Activated naive CD8-positive, alpha-beta T cell treated with anti-CD3 and anti-CD28 coated beads for 36 hours (primary cell): ENCODE measurements around the gene TOX2. TPM values are rescaled to one million over a fixed set of nuclear protein-coding genes. Genes with fewer than 3 reads are reported as not detected.

Source experiments
- DNase-seq: peaks from one replicate; pipeline ENCODE4 v3.0.0; 2021
- H3K27ac Mint-ChIP-seq: one replicate; pipeline ENCODE4 v1.8.0; 2022; ENCODE audit warnings: mild to moderate bottlenecking, moderate library complexity, mixed read lengths
- H3K27me3 Mint-ChIP-seq: one replicate; pipeline ENCODE4 v1.8.0; 2022; ENCODE audit warnings: mild to moderate bottlenecking, mixed read lengths
- H3K36me3 Mint-ChIP-seq: one replicate; pipeline ENCODE4 v1.8.0; 2021; ENCODE audit warnings: mild to moderate bottlenecking, mixed read lengths
- H3K4me1 Mint-ChIP-seq: one replicate; pipeline ENCODE4 v1.8.0; 2021; ENCODE audit warnings: mixed read lengths
- H3K4me3 Mint-ChIP-seq: one replicate; pipeline ENCODE4 v1.8.0; 2022; ENCODE audit warnings: mild to moderate bottlenecking, moderate library complexity, mixed read lengths
- H3K9me3 Mint-ChIP-seq: one replicate; pipeline ENCODE4 v1.8.0; 2022; ENCODE audit warnings: mixed read lengths
- total RNA-seq, 2 experiments: library from RNA; stranded (reverse); gene quantifications; one replicate each; pipeline ENCODE4 v1.2.3, GENCODE V29; 2021

Gene TOX2
- total RNA-seq, 2 experiments from 2014 or later: 0.45 to 0.52 TPM

DNA sequence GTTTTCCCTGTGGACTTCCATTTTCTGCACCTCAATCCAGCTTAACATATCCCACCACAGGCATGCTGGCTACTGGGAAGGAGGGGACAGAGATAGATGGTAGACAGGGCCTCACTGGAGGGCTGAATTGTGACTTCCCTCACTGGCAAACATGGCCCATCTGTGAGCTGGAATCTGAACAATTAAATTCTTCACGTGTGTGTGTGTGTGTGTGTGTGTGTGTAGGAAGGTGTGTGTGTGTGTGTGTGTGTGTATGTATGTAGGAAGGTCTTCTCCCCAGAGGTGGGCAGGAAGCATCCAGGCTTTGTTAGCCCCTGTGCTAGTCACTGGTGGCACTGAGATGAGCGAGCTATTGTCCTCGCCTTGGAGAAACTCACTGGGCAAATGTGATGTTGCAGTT lies 5.4 kb upstream of the TOX2 start:
- no peak for DNase-seq
- H3K27ac Mint-ChIP-seq: no peak overlapping the region
- peaks cover 6% of the 10 kb centered on the region for H3K4me1 Mint-ChIP-seq
- H3K27me3 Mint-ChIP-seq: peaks cover 27% of the 10 kb centered on the region
- H3K4me3 Mint-ChIP-seq: no peak overlapping the region
- peaks cover 11% of the 10 kb centered on the region for H3K36me3 Mint-ChIP-seq
- H3K9me3 Mint-ChIP-seq: peaks cover 24% of the 10 kb centered on the region

DNA sequence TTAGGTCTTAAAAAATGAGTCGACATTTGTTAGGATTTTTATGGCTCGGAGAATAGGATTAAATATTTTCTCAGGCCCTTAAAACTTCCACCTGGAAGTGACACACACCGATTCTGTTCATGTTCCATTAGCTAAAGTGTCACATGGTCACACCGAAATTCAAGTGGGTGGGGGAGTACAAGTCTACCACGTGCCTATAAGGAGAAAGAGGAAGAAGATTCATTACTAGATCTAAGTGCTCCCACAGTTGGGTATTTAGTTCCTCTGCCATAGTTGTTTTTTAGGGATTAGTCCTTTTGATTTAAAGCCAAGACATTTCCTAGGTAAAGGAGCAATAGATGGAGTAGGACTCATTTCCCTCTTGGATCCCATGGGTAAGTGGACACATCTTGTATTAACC lies 4.9 kb upstream of the TOX2 start:
- H3K9me3 Mint-ChIP-seq: peaks cover 24% of the 10 kb centered on the region
- no peak overlapping the region for H3K27ac Mint-ChIP-seq
- H3K27me3 Mint-ChIP-seq: peaks cover 28% of the 10 kb centered on the region
- no peak for DNase-seq
- peaks cover 11% of the 10 kb centered on the region for H3K36me3 Mint-ChIP-seq
- H3K4me3 Mint-ChIP-seq: no peak overlapping the region
- peaks cover 6% of the 10 kb centered on the region for H3K4me1 Mint-ChIP-seq

DNA sequence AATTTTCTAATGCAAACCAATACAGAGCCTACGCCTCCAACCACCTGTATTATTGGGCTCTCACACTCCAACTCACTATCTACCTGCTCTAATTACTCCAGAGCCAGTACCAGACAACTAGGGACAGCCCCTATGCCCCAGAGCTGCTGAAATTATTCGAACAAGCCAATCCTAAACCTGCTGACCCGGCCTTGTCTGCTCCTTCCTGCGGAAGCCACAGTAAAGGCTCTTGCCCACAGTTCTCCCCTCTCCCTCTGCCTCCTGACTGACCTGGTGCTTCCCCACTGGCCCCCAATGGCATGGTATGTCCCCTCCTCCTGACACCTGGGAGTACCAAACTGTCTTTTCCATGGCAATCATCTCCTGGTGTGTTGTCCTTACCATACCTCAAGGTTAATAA lies 4.1 kb upstream of the TOX2 start:
- peaks cover 11% of the 10 kb centered on the region for H3K4me1 Mint-ChIP-seq
- no peak overlapping the region for H3K27ac Mint-ChIP-seq
- H3K27me3 Mint-ChIP-seq: peaks cover 34% of the 10 kb centered on the region
- no peak overlapping the region for H3K4me3 Mint-ChIP-seq
- H3K9me3 Mint-ChIP-seq: peaks cover 24% of the 10 kb centered on the region
- DNase-seq: no peak
- H3K36me3 Mint-ChIP-seq: peaks cover 11% of the 10 kb centered on the region

DNA sequence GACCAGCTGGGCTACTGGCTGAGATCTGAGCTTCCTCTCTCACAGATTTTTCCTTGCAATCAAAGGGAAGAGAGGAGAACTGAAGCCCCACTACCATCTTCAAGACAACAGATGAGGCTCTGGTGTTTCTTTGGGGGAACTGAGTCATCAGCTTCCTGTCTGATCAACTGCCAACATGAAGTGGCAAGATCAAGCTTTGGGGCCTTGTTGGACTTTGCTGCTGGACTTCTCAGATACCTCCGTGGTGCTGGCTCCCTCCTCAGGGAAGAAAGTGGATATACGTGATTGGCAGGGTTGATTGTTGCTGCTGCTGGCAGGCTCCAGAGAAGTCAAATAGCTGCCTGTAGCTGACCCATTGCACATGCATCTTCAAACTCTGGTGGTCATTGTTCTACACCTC lies 3.6 kb upstream of the TOX2 start:
- Mint-ChIP-seq H3K27me3 (peaks cover 39% of the 10 kb centered on the region), H3K27ac (no peak overlapping the region), H3K9me3 (peaks cover 24% of the 10 kb centered on the region), H3K4me3 (no peak overlapping the region), H3K36me3 (peaks cover 11% of the 10 kb centered on the region), H3K4me1 (peaks cover 11% of the 10 kb centered on the region)
- no peak for DNase-seq

DNA sequence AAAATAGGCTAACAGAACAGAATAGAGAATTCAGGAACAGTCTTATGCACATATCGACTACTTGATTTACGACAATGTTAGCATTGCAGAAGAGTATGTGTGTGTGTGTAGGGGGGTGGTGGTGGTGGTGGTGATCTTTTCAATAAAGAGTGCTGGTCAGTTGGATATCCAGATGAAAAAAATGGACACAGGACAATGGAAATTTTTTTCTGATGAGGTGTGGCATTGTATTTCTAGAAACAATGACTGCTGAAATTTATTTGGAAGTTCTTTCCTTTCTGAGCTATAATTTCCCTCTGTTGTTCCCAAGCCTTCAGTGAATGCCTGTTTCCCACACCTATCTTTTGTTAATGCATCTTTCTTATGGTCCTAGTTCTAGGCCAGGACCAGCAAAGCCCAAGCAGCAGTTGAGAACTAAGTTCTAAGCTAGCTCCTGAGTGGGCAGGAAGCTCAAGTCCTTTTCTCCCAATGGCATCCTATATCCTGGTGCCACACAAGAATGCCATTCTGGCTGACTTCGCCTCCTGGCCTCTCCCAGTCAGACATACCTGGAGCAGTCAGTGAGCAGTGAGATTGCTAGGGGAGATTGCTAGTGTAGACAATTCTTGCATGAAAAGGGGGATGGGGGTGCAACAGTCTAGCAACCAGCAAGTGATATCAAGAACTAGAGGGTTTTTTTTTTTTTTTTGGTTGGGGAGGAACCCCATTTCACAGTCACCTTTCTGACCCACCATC lies 1.2 kb upstream of the TOX2 start:
- Mint-ChIP-seq H3K27me3 (peaks cover 63% of the 10 kb centered on the region), H3K36me3 (peaks cover 11% of the 10 kb centered on the region), H3K4me1 (peaks cover 18% of the 10 kb centered on the region), H3K9me3 (peaks cover 17% of the 10 kb centered on the region), H3K4me3 (peak overlapping the region; percentile 20), H3K27ac (no peak overlapping the region)
- DNase-seq: no peak

DNA sequence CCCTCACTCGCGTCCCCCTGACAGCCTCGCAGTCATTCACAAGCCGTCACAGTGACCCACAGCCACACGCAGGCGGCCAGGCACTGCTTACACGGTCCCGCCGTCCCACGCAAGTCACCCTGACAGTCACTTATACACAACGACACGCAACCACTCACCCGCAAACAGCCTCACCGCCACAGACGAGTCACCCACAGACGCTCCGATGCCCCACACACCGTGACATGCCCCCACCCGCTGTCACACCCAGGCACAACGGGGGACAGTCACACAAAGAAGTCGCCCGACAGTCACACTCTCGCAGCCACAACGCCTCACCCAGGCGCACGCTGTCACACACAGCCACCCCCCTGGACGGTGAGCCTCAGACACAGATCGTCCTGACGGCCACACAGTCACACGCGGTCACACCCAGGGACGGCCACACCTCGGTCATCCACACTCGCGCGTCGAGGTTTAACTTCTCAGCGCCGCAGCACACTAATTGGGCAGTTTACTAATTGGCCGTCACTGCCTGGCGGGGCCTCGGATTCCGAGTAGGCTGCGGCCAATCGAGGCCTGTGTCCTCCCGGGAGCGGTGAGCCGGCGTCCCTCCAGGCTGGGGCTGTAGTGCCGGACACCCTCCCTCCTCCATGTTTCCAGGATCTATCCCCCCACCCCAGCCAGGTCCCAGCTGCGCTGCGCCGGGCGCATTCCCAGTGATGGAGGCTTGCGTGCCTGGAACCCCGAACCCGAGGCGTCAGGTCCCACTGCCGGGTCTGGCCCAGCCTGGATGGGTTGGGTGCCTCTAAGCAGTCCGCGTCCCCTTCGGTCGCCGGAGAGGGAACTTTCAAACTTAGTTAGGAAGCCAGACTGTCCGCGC lies 790 bp downstream of the TOX2 start:
- DNase-seq: peak; percentile 23
- Mint-ChIP-seq H3K9me3 (peaks cover 16% of the 10 kb centered on the region), H3K36me3 (peaks cover 11% of the 10 kb centered on the region), H3K4me1 (peaks cover 18% of the 10 kb centered on the region), H3K27me3 (peaks cover 82% of the 10 kb centered on the region), H3K4me3 (peak overlapping the region; percentile 66), H3K27ac (no peak overlapping the region)

DNA sequence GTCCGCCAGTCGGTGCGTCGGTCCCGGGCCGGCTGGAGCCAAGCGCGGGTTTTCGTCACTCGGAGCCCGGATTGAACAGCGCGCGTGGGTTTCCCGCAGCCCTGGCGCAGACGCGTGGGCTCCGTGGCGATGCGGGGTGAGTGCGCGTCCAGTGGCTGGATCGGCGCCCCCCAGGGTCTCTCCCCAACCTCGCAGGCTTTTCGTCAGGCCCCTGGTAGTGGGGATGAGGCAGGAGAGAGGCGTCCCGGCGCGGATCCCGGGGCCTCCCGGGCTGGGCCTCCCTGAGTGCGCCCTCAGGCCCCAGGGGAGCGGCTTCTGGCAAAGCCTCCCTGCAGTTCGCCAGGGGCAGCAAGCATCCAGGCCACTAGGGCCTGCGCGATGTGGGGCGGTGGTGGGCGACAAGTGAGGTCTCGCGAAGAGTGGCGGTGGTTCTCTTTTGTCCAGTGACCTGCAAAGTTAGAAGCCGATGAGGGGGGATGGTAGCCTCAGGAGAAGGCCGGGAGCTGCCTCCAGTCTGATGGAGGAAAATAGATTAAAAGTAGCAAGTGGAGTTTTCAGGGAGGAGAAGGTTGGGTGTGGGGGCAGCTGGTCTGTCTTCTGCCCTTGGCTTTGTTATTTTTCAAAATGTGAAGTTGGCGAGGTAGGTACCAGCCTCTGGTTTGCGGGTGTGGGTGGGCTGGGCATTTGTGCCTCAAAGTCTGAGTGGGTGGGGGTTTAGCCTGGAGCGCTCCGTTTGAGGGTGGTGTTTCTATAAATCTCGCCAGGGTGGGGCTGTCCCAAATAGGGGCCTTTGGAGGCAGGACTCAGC lies 1.6 kb downstream of the TOX2 start:
- Mint-ChIP-seq H3K27ac (no peak overlapping the region), H3K27me3 (peaks cover 91% of the 10 kb centered on the region), H3K4me1 (peaks cover 14% of the 10 kb centered on the region), H3K36me3 (peaks cover 11% of the 10 kb centered on the region), H3K4me3 (peak overlapping the region; percentile 40), H3K9me3 (peaks cover 16% of the 10 kb centered on the region)
- DNase-seq: no peak

DNA sequence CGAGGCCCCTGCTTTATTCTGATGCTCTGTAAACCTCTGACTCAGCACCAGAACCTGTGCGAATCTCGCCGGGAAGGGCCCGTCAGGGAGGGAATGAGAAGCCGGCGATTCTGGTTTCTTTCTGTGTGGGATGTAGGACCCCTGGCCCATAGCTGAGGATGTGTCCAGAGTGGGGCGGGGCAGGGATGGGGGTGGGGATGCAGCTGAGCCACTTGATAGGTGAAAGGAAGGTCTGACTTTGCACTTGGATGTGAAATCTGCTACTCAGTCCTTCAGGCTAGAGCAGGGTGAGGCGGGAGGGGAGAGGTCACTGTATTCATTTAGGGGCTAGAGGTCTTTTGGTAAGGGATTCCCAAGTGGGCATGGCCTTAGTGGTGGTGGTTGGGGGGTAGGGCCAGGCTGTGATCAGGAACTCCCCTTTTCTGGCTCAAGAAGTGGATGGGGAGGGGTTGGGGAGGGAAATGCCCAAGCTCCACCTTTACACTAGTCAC lies 2.3 kb downstream of the TOX2 start:
- Mint-ChIP-seq H3K4me1 (peaks cover 21% of the 10 kb centered on the region), H3K9me3 (peaks cover 13% of the 10 kb centered on the region), H3K4me3 (peak overlapping the region; percentile 36), H3K27ac (no peak overlapping the region), H3K36me3 (peaks cover 11% of the 10 kb centered on the region), H3K27me3 (peaks cover 93% of the 10 kb centered on the region)
- peak; percentile 18 for DNase-seq

DNA sequence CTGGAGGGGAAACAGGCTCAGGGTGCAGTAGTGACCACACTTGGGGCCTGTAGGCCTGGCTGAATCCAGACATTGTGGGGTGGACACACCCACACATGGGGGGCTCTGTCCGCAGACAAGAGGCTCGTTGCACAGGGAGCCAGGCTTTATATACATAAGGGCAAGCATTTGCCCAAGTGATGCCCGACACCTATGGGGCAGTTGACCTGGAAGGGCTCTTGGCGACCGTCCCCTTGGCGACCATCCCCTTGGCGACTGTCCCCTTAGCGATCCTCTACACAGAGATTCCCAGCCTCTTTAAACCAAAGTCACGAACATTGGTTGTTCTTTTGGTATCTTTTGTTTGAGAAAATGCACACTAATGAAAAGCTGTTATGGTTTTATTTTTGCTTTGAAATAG lies 2.7 kb downstream of the TOX2 start:
- peaks cover 24% of the 10 kb centered on the region for H3K4me1 Mint-ChIP-seq
- peaks cover 92% of the 10 kb centered on the region for H3K27me3 Mint-ChIP-seq
- H3K36me3 Mint-ChIP-seq: peaks cover 11% of the 10 kb centered on the region
- peaks cover 11% of the 10 kb centered on the region for H3K9me3 Mint-ChIP-seq
- no peak for DNase-seq
- H3K27ac Mint-ChIP-seq: no peak overlapping the region
- no peak overlapping the region for H3K4me3 Mint-ChIP-seq

DNA sequence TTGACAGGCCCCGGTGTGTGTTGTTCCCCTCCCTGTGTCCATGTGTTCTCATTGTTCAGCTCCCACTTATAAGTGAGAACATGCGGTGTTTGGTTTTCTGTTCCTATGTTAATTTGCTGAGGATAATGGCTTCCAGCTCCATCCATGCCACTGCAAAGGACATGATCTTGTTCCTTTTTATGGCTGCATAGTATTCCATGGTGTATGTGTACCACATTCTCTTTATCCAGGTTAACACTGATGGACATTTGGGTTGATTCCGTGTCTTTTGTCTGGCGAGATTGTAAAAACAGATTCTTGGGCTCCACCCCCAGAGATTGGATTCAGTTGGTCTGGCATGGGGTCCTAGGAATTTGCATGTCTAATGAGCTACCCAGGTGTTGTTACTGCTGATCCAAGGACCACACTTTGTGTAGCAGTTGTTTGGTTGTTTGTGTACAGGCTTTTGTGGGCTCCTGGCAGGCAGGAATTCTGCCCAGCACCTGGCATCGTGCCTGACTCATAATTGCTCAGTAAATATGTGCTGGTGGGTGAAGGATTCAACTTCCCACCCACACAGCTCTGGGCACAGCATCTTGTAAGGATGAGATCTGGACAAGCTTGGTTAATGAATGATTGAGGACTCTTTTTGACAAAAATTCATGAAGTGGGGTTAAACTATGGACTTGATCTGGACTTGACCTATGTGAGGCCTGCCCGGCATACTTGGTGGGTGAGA lies 5.2 kb downstream of the TOX2 start:
- no peak overlapping the region for H3K27ac Mint-ChIP-seq
- DNase-seq: no peak
- no peaks in the 10 kb centered on the region for H3K9me3 Mint-ChIP-seq
- H3K4me3 Mint-ChIP-seq: no peak overlapping the region
- H3K4me1 Mint-ChIP-seq: peaks cover 41% of the 10 kb centered on the region
- H3K36me3 Mint-ChIP-seq: no peaks in the 10 kb centered on the region
- peaks cover 91% of the 10 kb centered on the region for H3K27me3 Mint-ChIP-seq

DNA sequence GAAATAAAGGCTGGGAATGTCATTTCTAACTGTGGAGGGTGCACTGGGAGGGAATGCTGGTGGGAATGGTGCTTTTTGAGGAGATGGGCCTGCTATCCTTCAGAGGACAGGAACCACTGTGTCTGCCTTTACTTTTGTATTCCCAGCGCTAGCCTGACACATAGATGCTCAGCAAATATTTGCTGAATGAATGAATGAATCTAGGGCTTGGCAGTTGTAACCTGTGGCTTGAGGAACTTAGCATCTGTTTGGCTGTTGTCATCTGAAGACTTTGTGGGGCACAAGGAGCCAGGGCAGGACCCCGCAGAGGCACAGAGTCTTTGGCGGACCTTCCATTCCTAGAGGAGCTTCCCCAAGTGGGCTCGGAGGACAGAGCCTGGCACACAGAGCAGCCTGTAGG lies 6.1 kb downstream of the TOX2 start:
- Mint-ChIP-seq H3K27ac (no peak overlapping the region), H3K27me3 (peaks cover 82% of the 10 kb centered on the region), H3K36me3 (no peaks in the 10 kb centered on the region), H3K4me1 (peaks cover 44% of the 10 kb centered on the region), H3K9me3 (no peaks in the 10 kb centered on the region), H3K4me3 (no peak overlapping the region)
- no peak for DNase-seq

DNA sequence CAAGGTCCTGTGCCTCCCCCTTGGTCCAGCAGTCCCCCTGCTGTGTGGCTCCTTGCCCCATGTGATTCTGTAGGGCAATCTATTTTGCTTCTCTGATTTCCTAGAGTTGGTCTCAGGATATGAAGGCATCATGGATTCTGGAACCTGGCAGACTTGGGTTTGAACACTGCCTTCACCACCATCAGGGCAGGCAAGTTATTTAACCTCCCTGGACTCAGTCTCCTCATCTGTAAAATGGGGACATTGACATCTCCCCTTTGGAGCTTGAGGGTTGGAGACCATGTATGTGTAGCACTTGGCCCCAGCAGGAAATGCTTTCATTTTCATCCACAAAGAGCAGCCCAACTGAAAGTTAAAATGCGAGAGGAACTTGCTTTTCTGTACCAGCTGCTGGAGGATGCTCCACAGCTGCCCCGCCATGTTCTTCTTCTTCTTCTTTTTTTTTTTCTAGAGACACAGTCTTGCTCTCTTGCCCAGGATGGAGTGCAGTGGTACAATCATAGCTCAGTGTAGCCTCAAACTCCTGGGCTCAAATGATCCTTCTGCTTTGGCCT lies 6.7 kb downstream of the TOX2 start:
- H3K27me3 Mint-ChIP-seq: peaks cover 82% of the 10 kb centered on the region
- H3K4me3 Mint-ChIP-seq: no peak overlapping the region
- H3K9me3 Mint-ChIP-seq: no peaks in the 10 kb centered on the region
- H3K36me3 Mint-ChIP-seq: no peaks in the 10 kb centered on the region
- no peak overlapping the region for H3K27ac Mint-ChIP-seq
- DNase-seq: no peak
- H3K4me1 Mint-ChIP-seq: peaks cover 48% of the 10 kb centered on the region

DNA sequence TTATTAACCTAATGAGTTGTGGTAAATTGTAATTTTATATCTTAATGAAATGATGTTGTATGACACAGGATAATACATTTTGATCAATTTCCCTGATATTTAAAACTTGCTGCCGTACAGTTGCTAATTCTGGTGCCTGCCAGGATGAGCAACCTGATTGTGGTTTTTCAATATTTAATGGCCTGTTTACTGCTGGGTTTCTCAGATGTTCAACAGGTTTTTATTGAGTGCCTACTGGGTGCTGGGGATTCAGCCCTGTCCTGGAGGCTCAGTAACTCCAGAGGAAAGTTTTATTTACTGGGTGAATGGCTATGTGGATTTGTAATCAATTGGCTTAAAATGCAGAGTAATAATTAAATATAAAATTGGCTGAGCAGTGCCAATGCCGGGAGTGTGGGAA lies 8.0 kb downstream of the TOX2 start:
- DNase-seq: no peak
- no peak overlapping the region for H3K27ac Mint-ChIP-seq
- H3K4me1 Mint-ChIP-seq: peaks cover 46% of the 10 kb centered on the region
- no peaks in the 10 kb centered on the region for H3K36me3 Mint-ChIP-seq
- H3K4me3 Mint-ChIP-seq: no peak overlapping the region
- no peaks in the 10 kb centered on the region for H3K9me3 Mint-ChIP-seq
- H3K27me3 Mint-ChIP-seq: peaks cover 81% of the 10 kb centered on the region

DNA sequence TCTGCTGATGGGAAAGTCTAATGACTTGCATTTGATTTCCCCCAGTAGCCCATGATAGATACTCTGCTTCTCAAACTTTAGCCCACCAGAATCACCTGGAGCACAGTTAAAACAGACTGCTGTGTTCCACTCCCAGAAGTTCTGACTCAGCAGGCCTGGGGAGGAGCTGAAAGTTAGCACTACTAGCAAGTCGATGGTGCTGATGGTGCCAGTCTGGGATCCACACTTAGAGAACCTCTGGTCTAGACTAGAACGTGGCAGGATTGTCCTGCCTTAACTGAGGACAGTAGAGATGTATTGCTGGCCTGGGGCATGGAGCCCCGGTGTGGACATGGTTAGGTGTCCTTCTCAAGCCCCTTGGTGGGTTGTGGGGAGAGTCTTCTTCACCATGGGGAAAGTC lies 8.7 kb downstream of the TOX2 start:
- H3K4me1 Mint-ChIP-seq: peaks cover 46% of the 10 kb centered on the region
- no peak overlapping the region for H3K27ac Mint-ChIP-seq
- H3K9me3 Mint-ChIP-seq: no peaks in the 10 kb centered on the region
- H3K27me3 Mint-ChIP-seq: peaks cover 73% of the 10 kb centered on the region
- no peaks in the 10 kb centered on the region for H3K36me3 Mint-ChIP-seq
- no peak overlapping the region for H3K4me3 Mint-ChIP-seq
- no peak for DNase-seq
